GM21390 (cell line): ENCODE data around the gene WLS.
"Not testable (repeated sequence)": the region's sequence is repeated elsewhere in the genome, so short reads cannot be mapped to it uniquely, and the experiment has no call there.

Source experiments
- ATAC-seq: cut with Tn5 transposase; IDR thresholded peaks from one replicate; pipeline ENCODE4 v1.9.1; 2021; ENCODE audit not compliant: unreplicated experiment

The WLS gene

GRCh38 chr1:68201546-68202238, 30.6 kb downstream of the WLS start:
- no peak for ATAC-seq

GRCh38 chr1:68199603-68200002, 32.7 kb downstream of the WLS start:
- ATAC-seq: no peak

DNA sequence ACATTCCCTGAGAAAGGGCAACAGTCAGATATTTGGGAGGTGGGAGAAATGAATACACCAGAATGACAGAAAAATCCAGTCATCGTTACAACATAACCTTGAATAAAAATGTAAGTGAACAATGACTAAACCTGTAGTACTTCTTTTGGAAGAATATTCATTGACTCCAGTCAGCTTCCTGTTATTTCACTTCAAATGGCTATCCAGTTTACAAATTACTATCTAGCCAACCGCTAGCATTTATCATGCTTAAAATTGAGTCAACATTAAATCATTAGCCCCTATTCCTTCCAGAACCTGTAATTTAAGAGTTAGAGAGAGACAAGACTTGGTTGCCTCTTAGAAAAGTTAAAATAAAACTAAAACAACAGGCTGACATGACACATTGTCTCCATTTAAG, 33.6 kb downstream of the WLS start:
- no peak for ATAC-seq

- no peak for ATAC-seq
These were observed 34.4 kb downstream of the WLS start for GRCh38 chr1:68197891-68198290.

DNA sequence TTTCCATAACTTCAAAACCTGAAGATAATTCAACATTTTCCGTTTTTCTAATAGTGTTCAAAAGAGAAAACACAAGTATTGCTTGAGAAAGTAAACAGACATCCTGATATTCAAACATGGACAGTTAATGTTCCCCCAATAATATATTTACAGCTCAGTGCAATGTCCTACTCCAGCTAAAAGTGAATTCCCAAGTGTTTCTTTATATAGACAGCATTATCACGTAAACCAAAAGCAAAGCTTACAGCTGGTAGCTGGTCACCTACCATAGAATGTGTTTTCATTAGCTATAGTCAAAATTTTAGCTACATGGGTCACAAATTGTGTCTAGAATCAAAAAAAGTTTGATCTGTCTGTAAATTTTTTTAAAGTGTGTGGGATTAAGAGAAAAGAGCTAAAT, 34.9 kb downstream of the WLS start:
- no peak for ATAC-seq

DNA sequence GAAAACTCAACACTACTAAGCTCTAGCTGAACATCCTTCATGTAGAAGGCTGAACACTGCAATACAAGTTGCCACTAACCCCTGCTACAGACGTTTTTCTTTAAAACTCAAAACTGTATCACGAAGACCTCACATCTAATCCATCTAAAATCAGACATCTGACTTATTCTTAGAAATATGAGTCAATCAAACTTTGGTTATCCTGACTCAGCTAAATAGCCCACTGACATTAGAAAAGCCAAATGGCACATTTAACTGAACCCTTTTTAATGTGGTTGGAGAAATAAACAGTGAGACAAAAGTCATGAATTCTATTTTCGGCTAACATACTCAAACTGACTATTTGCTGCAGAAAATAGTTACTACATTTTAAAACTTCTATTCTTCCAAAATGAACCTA, 35.6 kb downstream of the WLS start:
- no peak for ATAC-seq

GRCh38 chr1:68191717-68192116, 40.6 kb downstream of the WLS start:
- ATAC-seq: no peak

DNA sequence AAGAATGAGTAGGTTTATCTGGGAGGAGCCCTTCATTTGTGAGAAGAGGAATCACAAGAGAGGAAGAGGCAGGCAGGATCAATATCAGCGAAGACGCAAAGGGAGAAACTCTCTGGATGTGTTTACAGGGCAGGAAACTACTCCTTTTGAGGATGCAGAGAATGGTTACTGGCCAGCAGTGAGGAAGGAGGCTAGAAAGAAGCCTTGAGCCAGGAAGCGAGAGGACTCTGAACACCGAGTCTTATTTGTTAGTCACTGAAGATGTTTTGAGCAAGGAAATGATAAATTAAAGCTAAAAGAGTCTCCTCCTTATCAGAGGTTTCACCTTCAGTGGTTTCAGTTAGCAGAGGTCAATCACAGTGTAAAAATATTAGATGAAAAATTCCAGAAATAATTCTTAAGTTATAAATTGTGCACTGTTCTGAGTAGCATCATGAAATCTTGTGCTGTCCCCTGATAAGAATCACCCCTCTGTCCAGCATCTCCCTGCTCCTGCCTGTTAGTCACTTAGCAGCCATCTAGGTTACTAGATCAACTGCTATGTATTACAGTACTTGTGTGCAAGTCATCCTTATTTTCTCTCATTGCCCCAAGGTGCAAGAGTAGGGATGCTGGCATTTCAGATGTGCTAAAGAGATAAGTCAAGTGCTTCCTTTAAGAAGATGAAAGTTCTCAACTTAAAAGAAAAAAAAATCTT, 43.5 kb downstream of the WLS start:
- no peak for ATAC-seq

GRCh38 chr1:68188060-68188538, 44.2 kb downstream of the WLS start:
- ATAC-seq: peak; percentile 70

GRCh38 chr1:68185743-68186142, 46.6 kb downstream of the WLS start:
- ATAC-seq: no peak

DNA sequence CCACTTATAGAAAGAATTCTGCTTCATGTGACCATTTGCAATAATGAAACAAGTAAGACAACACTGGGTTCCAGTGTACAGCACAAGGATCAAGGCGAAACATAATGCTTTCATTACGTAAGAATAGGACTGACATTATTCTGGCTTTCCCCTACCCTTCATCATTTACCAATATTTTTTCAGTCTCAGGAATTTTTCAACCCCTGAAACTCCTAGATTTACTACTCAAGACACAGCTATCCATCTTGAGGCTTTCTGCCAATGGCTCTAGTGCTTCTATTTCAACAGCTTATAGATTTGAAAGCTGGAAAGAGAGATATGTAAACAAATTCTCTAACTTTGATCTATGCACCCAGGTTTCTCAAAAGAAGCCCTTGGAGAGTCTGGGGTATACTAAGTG, 48.4 kb downstream of the WLS start:
- no peak for ATAC-seq

DNA sequence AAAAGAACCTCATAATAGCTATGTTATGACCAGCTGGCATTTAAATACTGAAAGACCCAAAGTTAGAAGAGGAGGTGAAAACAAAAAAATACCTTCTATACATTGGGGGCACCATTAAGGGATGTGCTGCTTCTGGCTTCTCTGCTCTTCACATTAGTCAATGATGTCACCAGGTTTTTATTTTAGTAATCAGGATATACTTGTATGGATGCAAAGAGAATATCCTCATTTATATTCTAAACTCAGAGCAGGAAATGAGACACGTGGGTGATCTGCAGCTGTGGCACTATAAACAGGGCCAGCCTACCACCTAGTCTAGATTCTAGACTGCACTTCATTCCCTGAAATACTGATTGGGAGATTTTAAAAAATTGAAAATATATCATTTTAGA, 51.2 kb downstream of the WLS start:
- peak; percentile 34 for ATAC-seq

- ATAC-seq: peak; percentile 54
These were observed 51.7 kb downstream of the WLS start for GRCh38 chr1:68180441-68181164.

DNA sequence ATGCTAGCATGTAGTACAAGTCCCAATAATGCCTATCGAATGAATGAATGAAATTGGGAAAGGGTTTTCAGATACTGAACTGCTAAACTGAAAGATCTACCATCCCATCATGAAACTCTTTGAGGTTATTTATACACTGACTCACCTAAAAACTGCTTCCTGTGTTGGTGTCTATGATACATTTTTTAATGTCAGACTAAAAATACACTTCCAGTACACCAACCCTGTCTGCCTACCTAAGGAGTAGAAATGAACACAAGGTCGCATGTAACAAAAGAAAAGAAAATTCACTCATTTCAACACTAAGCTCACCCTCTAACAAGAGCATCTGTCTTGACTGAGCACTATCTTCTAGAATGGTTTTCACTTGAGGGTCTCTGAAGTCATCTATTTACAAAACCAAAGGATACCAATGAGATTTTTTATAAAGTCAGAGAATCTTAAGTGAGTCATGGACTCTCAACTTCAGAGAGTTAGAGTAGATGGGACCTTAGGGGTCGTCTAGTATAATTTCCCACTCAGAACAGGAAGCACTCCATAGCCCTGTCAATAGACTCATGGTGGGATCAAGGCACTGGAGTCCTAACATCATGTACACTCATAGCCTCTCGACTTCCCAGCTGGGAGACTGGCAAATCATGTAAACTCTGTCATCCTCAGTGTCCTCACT, 53.4 kb downstream of the WLS start:
- peak; percentile 71 for ATAC-seq

GRCh38 chr1:68175621-68176398, 56.5 kb downstream of the WLS start:
- no peak for ATAC-seq

- ATAC-seq: no peak
These were observed 57.6 kb downstream of the WLS start for GRCh38 chr1:68174738-68175113.

DNA sequence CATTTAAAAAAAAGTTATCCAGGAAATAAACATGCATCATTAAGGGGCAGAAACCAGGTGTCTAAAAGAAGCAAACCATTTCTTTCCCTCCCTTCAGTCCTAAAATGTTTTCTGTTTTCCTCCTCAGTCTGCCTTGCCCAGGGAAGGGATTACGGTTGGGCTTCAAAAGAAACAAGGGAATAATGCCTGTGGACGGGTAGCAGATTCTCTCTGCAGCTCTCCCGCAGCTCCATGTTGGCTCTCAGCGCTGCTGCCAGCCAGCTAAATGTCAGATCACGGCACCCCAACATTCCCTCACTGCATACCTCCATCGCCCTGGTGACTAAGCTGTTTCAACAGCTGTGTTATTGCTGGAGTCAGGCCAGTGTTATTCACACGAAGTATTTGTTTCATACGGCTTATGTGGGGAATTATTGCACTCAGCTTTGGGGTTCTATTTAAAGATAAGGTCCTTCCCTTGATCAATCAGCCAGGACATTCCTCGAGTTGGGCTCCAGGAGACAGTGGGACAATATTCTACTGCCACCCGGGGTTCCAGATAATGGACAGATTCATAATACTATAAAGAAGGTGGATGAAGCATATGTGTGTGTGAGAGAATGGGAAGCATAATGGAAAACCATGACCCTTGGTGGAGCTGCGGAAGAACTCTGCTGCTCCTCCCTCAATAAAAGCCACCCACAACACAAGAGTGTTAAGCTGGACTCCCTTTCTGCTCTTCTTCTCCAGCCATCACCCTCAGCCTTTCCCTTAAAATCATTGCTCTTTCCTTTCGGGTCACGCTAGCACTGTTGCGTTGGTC, 58.2 kb downstream of the WLS start:
- ATAC-seq: no peak

DNA sequence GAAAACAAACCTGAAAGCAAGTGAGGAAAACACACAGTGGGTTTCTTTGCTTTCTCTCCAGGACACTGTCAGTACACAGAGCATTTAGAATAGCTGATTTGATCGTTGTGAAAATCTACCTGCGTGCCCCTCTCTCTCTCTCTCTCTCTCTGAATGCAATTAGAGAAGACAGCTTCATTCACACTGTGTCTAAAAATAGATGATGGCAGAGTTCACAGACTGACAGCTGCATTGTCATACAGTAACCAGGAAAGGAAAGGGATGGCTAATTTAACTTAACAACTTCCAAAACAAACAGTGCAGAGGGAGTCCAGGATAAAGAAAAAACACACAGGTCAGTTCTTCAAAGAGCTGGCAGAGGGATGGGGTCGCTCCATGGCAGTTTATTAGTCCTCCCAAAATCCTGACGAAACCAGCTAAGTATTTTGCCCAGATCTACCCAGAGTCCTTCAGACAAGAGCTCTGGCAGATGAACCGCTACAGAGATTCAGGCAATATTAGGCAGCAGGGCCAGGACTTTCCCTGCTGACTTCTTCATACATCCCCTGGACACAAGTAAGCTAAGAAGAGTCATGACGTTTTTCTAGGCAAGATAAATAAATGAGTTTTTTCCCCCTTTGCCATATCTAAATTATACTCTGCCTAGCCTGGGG, 58.9 kb downstream of the WLS start:
- no peak for ATAC-seq

GRCh38 chr1:68171795-68172194, 60.5 kb downstream of the WLS start:
- not testable (repeated sequence) for ATAC-seq
